ENCODE measurements around the gene MCF2L.

MCF2L gene

GRCh38 chr13:113046883-113047244, 77.8 kb downstream of the MCF2L start:
- no peak overlapping the region for H3K27ac ChIP-seq
- H3K27me3 ChIP-seq (replicated peaks), result peaks cover 35% of the 10 kb centered on the region
- in situ Hi-C loops (cut with HindIII; ENCODE audit: low pct_ligation_motif_present, low sequenced_read_pairs), result no loop called here
- DNase-seq, result no peak
- no peak overlapping the region for H3K4me3 ChIP-seq (ENCODE audit: low read depth, low read length)
- H3K36me3 ChIP-seq (replicated peaks), result no peaks in the 10 kb centered on the region
- no peak for TF ChIP-seq CTCF (IDR thresholded peaks at IDR 0.05; ENCODE audit: low read depth, low read length, missing control alignments)

- no peak for TF ChIP-seq CTCF (IDR thresholded peaks at IDR 0.05; ENCODE audit: low read depth, low read length, missing control alignments)
- in situ Hi-C loops (cut with HindIII; ENCODE audit: low pct_ligation_motif_present, low sequenced_read_pairs), result no loop called here
- no peak overlapping the region for H3K4me3 ChIP-seq (ENCODE audit: low read depth, low read length)
- no peak for DNase-seq
- no peak overlapping the region for H3K27ac ChIP-seq
- H3K27me3 ChIP-seq (replicated peaks), result peaks cover 42% of the 10 kb centered on the region
- no peaks in the 10 kb centered on the region for H3K36me3 ChIP-seq (replicated peaks)
Observed at GRCh38 chr13:113047587-113047986, 78.6 kb downstream of the MCF2L start.

GRCh38 chr13:113048766-113049165, 79.8 kb downstream of the MCF2L start:
- in situ Hi-C loops (cut with HindIII; ENCODE audit: low pct_ligation_motif_present, low sequenced_read_pairs), result no loop called here
- no peak for DNase-seq
- no peaks in the 10 kb centered on the region for H3K36me3 ChIP-seq (replicated peaks)
- H3K27ac ChIP-seq, result no peak overlapping the region
- peaks cover 54% of the 10 kb centered on the region for H3K27me3 ChIP-seq (replicated peaks)
- no peak overlapping the region for H3K4me3 ChIP-seq (ENCODE audit: low read depth, low read length)
- TF ChIP-seq CTCF (IDR thresholded peaks at IDR 0.05; ENCODE audit: low read depth, low read length, missing control alignments), result no peak

GRCh38 chr13:113049521-113049941, 80.5 kb downstream of the MCF2L start:
- Histone ChIP-seq H3K27me3 (replicated peaks) (peaks cover 54% of the 10 kb centered on the region), H3K4me3 (ENCODE audit: low read depth, low read length) (no peak overlapping the region), H3K27ac (no peak overlapping the region), H3K36me3 (replicated peaks) (no peaks in the 10 kb centered on the region)
- TF ChIP-seq CTCF (IDR thresholded peaks at IDR 0.05; ENCODE audit: low read depth, low read length, missing control alignments), result no peak
- DNase-seq, result no peak
- in situ Hi-C loops (cut with HindIII; ENCODE audit: low pct_ligation_motif_present, low sequenced_read_pairs), result no loop called here

GRCh38 chr13:113049981-113050380, 81.0 kb downstream of the MCF2L start:
- no peak overlapping the region for H3K4me3 ChIP-seq (ENCODE audit: low read depth, low read length)
- peaks cover 55% of the 10 kb centered on the region for H3K27me3 ChIP-seq (replicated peaks)
- in situ Hi-C loops (cut with HindIII; ENCODE audit: low pct_ligation_motif_present, low sequenced_read_pairs), result no loop called here
- no peaks in the 10 kb centered on the region for H3K36me3 ChIP-seq (replicated peaks)
- TF ChIP-seq CTCF (IDR thresholded peaks at IDR 0.05; ENCODE audit: low read depth, low read length, missing control alignments), result no peak
- DNase-seq, result no peak
- no peak overlapping the region for H3K27ac ChIP-seq

- no peak for DNase-seq
- H3K27ac ChIP-seq, result no peak overlapping the region
- peaks cover 51% of the 10 kb centered on the region for H3K27me3 ChIP-seq (replicated peaks)
- no peak overlapping the region for H3K4me3 ChIP-seq (ENCODE audit: low read depth, low read length)
- in situ Hi-C loops (cut with HindIII; ENCODE audit: low pct_ligation_motif_present, low sequenced_read_pairs), result no loop called here
- no peak for TF ChIP-seq CTCF (IDR thresholded peaks at IDR 0.05; ENCODE audit: low read depth, low read length, missing control alignments)
- no peaks in the 10 kb centered on the region for H3K36me3 ChIP-seq (replicated peaks)
Observed at GRCh38 chr13:113050734-113051431, 81.9 kb downstream of the MCF2L start.

Measured in brain microvascular endothelial cell (primary cell).